PC-9 (cell line): ENCODE measurements around the gene CADPS2. TPM values are rescaled to one million over a fixed set of nuclear protein-coding genes. Genes with fewer than 3 reads are reported as not detected.

Experiments used
- BruUV-seq: library from RNA; stranded (reverse); fragments of 400-500 nt; replicated peaks from 2 replicates; lab custom pipeline; 2021; lab: Mats Ljungman, UMichigan
- CTCF ChIA-PET: fragments of 300-600 bp; sonication (Branson Sonifier 250); formaldehyde crosslinking; loops from one replicate; lab custom pipeline; 2022; ENCODE audit warnings: antibody characterized with exemption; lab: Charles Lee
- POLR2A ChIA-PET: fragments of 300-600 bp; sonication (Branson Sonifier 250); formaldehyde crosslinking; loops from one replicate; lab custom pipeline; 2022; ENCODE audit warnings: antibody characterized with exemption; ENCODE audit not compliant: unreplicated experiment; lab: Charles Lee
- DNase-seq, 2 experiments: peaks; one replicate each; pipeline versions ENCODE4 v3.0.0 to v3.0.0-alpha.2; 2015 to 2022; ENCODE audit warnings: mixed read lengths in 1 of 2
- H2AFZ ChIP-seq: fragments of 200-600 bp; sonication (generic); 2 replicates; pipeline ENCODE4 v1.8.1; 2017; ENCODE audit warnings: antibody characterized with exemption
- H3F3A ChIP-seq: fragments of 200-600 bp; sonication (generic); 2 replicates; pipeline ENCODE4 v1.8.1; 2017; ENCODE audit warnings: antibody characterized with exemption, mild to moderate bottlenecking, low read depth; ENCODE audit not compliant: insufficient read depth
- H3K27ac ChIP-seq: fragments of 200-600 bp; sonication (generic); 2 replicates; pipeline ENCODE4 v1.6.1; 2016; ENCODE audit warnings: mixed run types
- H3K27me3 ChIP-seq: fragments of 200-600 bp; sonication (generic); 2 replicates; pipeline ENCODE4 v1.6.1; 2016; ENCODE audit warnings: low read depth, mixed run types; ENCODE audit not compliant: insufficient read depth
- H3K36me3 ChIP-seq: fragments of 200-600 bp; sonication (generic); 2 replicates; pipeline ENCODE4 v1.6.1; 2016; ENCODE audit warnings: low read depth, mixed run types
- H3K4me1 ChIP-seq: fragments of 200-600 bp; sonication (generic); replicated peaks from 2 replicates; pipeline ENCODE4 v1.6.1; 2016; ENCODE audit warnings: mixed run types; ENCODE audit not compliant: insufficient read depth
- H3K4me2 ChIP-seq: fragments of 200-600 bp; sonication (generic); 2 replicates; pipeline ENCODE4 v1.6.1; 2017; ENCODE audit warnings: mixed run types
- H3K4me3 ChIP-seq: fragments of 200-600 bp; sonication (generic); 2 replicates; pipeline ENCODE4 v1.6.1; 2016; ENCODE audit warnings: mixed run types
- H3K79me2 ChIP-seq: fragments of 200-600 bp; sonication (generic); 2 replicates; pipeline ENCODE4 v1.6.1; 2017; ENCODE audit warnings: low read depth, mixed run types
- H3K9me2 ChIP-seq: fragments of 200-600 bp; sonication (generic); 2 replicates; pipeline ENCODE4 v1.8.1; 2017; ENCODE audit warnings: mild to moderate bottlenecking; ENCODE audit not compliant: insufficient read depth
- H3K9me3 ChIP-seq: fragments of 200-600 bp; sonication (generic); 2 replicates; pipeline ENCODE4 v1.8.1; 2016; ENCODE audit warnings: low read depth; ENCODE audit not compliant: insufficient read depth
- H4K20me1 ChIP-seq: fragments of 200-600 bp; sonication (generic); 2 replicates; pipeline ENCODE4 v1.8.1; 2017; ENCODE audit not compliant: insufficient read depth
- CTCF ChIP-seq: fragments of 200-600 bp; sonication (generic); conservative IDR thresholded peaks from 2 replicates; pipeline ENCODE4 v1.6.1; 2017; ENCODE audit warnings: mixed run types, antibody characterized with exemption, mild to moderate bottlenecking, moderate library complexity
- EZH2 ChIP-seq: fragments of 200-600 bp; sonication (generic); IDR thresholded peaks from 2 replicates; pipeline ENCODE4 v1.8.0; 2017; ENCODE audit warnings: antibody characterized with exemption, low read depth
- intact Hi-C: fragments of 100-400 bp; cut with micrococcal nuclease; formaldehyde crosslinking; loops from one replicate; pipeline ENCODE4 v1.10.0; 2022; ENCODE audit not compliant: unreplicated experiment
- total RNA-seq: library from RNA; stranded (reverse); gene quantifications from 2 replicates; pipeline ENCODE4 v1.2.3, GENCODE V29; 2021

The CADPS2 gene
- total RNA-seq, 1 experiment from 2014 or later = 11.9 TPM

- intact Hi-C loops = no loop called here
- Histone ChIP-seq H3F3A (no peaks in the 10 kb centered on the region), H3K4me2 (no peak overlapping the region), H3K4me1 (peaks cover 8% of the 10 kb centered on the region), H3K9me2 (no peaks in the 10 kb centered on the region), H3K4me3 (no peak overlapping the region), H3K9me3 (no peaks in the 10 kb centered on the region), H3K36me3 (no peaks in the 10 kb centered on the region), H2AFZ (no peak overlapping the region), H3K79me2 (no peaks in the 10 kb centered on the region), H3K27ac (no peak overlapping the region), H3K27me3 (no peaks in the 10 kb centered on the region), H4K20me1 (no peaks in the 10 kb centered on the region)
- no TSS peak for BruUV-seq
- POLR2A ChIA-PET = no interaction called here
- TF ChIP-seq EZH2 = no peak
- no peak for TF ChIP-seq CTCF
- DNase-seq = no peak
- CTCF ChIA-PET = no interaction called here
Measured at GRCh38 chr7:122675011-122675410, 211.2 kb downstream of the CADPS2 start.

GRCh38 chr7:122674502-122674901 is 211.8 kb downstream of the CADPS2 start:
- Histone ChIP-seq H3K27ac (no peak overlapping the region), H3K9me3 (no peaks in the 10 kb centered on the region), H3K27me3 (no peaks in the 10 kb centered on the region), H4K20me1 (no peaks in the 10 kb centered on the region), H3K36me3 (no peaks in the 10 kb centered on the region), H3K4me1 (peaks cover 3% of the 10 kb centered on the region; the same call in 1 of the 2 replicates), H2AFZ (no peak overlapping the region), H3K4me3 (no peak overlapping the region), H3K9me2 (no peaks in the 10 kb centered on the region), H3F3A (no peaks in the 10 kb centered on the region), H3K4me2 (no peak overlapping the region), H3K79me2 (no peaks in the 10 kb centered on the region)
- ChIA-PET CTCF (no interaction called here), POLR2A (no interaction called here)
- no TSS peak for BruUV-seq
- DNase-seq = no peak
- intact Hi-C loops = no loop called here
- no peak for TF ChIP-seq EZH2
- no peak for TF ChIP-seq CTCF

- H3K4me2 ChIP-seq = no peak overlapping the region
- BruUV-seq = no TSS peak
- intact Hi-C loops = no loop called here
Measured at GRCh38 chr7:122673951-122674350, 212.3 kb downstream of the CADPS2 start.

More at GRCh38 chr7:122673951-122674350, 212.3 kb downstream of the CADPS2 start:
- no peak overlapping the region for H2AFZ ChIP-seq
- no peaks in the 10 kb centered on the region for H3K9me2 ChIP-seq
- H4K20me1 ChIP-seq = no peaks in the 10 kb centered on the region
- no peaks in the 10 kb centered on the region for H3K27me3 ChIP-seq
- H3K27ac ChIP-seq = no peak overlapping the region
- CTCF ChIA-PET = no interaction called here
- no peaks in the 10 kb centered on the region for H3K79me2 ChIP-seq
- no peak for DNase-seq
- H3K36me3 ChIP-seq = no peaks in the 10 kb centered on the region
- POLR2A ChIA-PET = no interaction called here
- TF ChIP-seq CTCF = no peak
- no peak for TF ChIP-seq EZH2
- H3K4me3 ChIP-seq = no peak overlapping the region
- no peaks in the 10 kb centered on the region for H3K4me1 ChIP-seq
- no peaks in the 10 kb centered on the region for H3F3A ChIP-seq
- no peaks in the 10 kb centered on the region for H3K9me3 ChIP-seq
